Posterior cingulate gyrus (tissue), 11 donors: ENCODE results near the gene DOK1.

ENCODE experiments used
- DNase-seq, 10 donors: peaks; one replicate each; pipeline versions ENCODE4 v3.0.0 to v3.0.0-alpha.2; 2020 to 2021; ENCODE audit warnings: mixed read lengths in 3 of 10
- intact Hi-C: fragments of 100-400 bp; cut with DNase I; formaldehyde crosslinking; loops from one replicate; pipeline ENCODE4 v1.15.1; 2023

Gene DOK1

GRCh38 chr2:74524955-74525716, 29.4 kb upstream of the DOK1 start:
- intact Hi-C loops = no loop called here
- DNase-seq = peak in 1 of 10 donors; percentile 51

- peak in 1 of 10 donors; percentile 79 for DNase-seq
Observed at GRCh38 chr2:74525717-74526648, 28.5 kb upstream of the DOK1 start, which contains the start of gene DQX1. Gene DQX1, minus strand, starts transcription at chr2:74526231. Its CDS starts 502 bp downstream, at chr2:74525729.

GRCh38 chr2:74526649-74527230, 27.8 kb upstream of the DOK1 start:
- intact Hi-C loops = no loop called here
- no peak for DNase-seq

More at GRCh38 chr2:74525717-74526648, 28.5 kb upstream of the DOK1 start, which contains the start of gene DQX1:
- intact Hi-C loops = no loop called here

- DNase-seq = no peak
Observed at GRCh38 chr2:74527741-74528140, 26.8 kb upstream of the DOK1 start.

GRCh38 chr2:74528600-74529356, 25.7 kb upstream of the DOK1 start:
- intact Hi-C loops = loop anchor here (1.0 to 2.0 kb wide), 3 partner anchors 20 to 58 kb away; partner anchors contain the start of gene TTC31
- peak in 1 of 10 donors; percentile 81 for DNase-seq

More at GRCh38 chr2:74527741-74528140, 26.8 kb upstream of the DOK1 start:
- intact Hi-C loops = loop anchor here (2.0 kb wide), 1 partner anchor 59 kb away; no protein-coding TSS in a partner anchor

GRCh38 chr2:74529357-74530238, 24.9 kb upstream of the DOK1 start, which contains the start of the genes AUP1 and HTRA2:
Gene AUP1, minus strand, starts transcription at chr2:74529706. Its CDS starts 77 bp downstream, at chr2:74529629.
Gene HTRA2, plus strand, starts transcription at chr2:74529933. Its CDS starts 74 bp downstream, at chr2:74530007.
- intact Hi-C loops = loop anchor here (1.0 to 10.0 kb wide), 4 partner anchors 21 to 125 kb away; partner anchors contain the start of genes SEMA4F and TTC31

GRCh38 chr2:74530239-74531187, 24.0 kb upstream of the DOK1 start:
- peak in 8 of 10 donors; percentile 33 to 93 (median 51) for DNase-seq
- intact Hi-C loops = loop anchor here (10.0 kb wide), 1 partner anchor 124 kb away; the partner anchor contains the start of gene SEMA4F

More at GRCh38 chr2:74529357-74530238, 24.9 kb upstream of the DOK1 start, which contains the start of the genes AUP1 and HTRA2:
- peak; percentile 97 to 100 (median 98) for DNase-seq

- peak in 1 of 10 donors; percentile 40 for DNase-seq
- intact Hi-C loops = loop anchor here (10.0 kb wide), 1 partner anchor 123 kb away; the partner anchor contains the start of gene SEMA4F
Observed at GRCh38 chr2:74531666-74532065, 22.9 kb upstream of the DOK1 start.

GRCh38 chr2:74532222-74532621, 22.3 kb upstream of the DOK1 start:
- no peak for DNase-seq
- intact Hi-C loops = loop anchor here (10.0 kb wide), 1 partner anchor 123 kb away; the partner anchor contains the start of gene SEMA4F

GRCh38 chr2:74533464-74533863, 21.1 kb upstream of the DOK1 start:
- intact Hi-C loops = loop anchor here (10.0 kb wide), 1 partner anchor 121 kb away; the partner anchor contains the start of gene SEMA4F
- peak in 1 of 10 donors; percentile 51 for DNase-seq

- intact Hi-C loops = loop anchor here (10.0 kb wide), 1 partner anchor 120 kb away; the partner anchor contains the start of gene SEMA4F
- peak in 1 of 10 donors; percentile 63 for DNase-seq
Observed at GRCh38 chr2:74534411-74534810, 20.1 kb upstream of the DOK1 start.

GRCh38 chr2:74535440-74535965, 19.0 kb upstream of the DOK1 start:
- intact Hi-C loops = loop anchor here (10.0 kb wide), 1 partner anchor 119 kb away; the partner anchor contains the start of gene SEMA4F

GRCh38 chr2:74536166-74536950, 18.2 kb upstream of the DOK1 start:
- peak in 1 of 10 donors; percentile 70 for DNase-seq

More at GRCh38 chr2:74535440-74535965, 19.0 kb upstream of the DOK1 start:
- peak in 1 of 10 donors; percentile 66 for DNase-seq

GRCh38 chr2:74537140-74537539, 17.4 kb upstream of the DOK1 start:
- DNase-seq = no peak
- intact Hi-C loops = loop anchor here (10.0 kb wide), 1 partner anchor 118 kb away; the partner anchor contains the start of gene SEMA4F

More at GRCh38 chr2:74536166-74536950, 18.2 kb upstream of the DOK1 start:
- intact Hi-C loops = loop anchor here (10.0 kb wide), 1 partner anchor 118 kb away; the partner anchor contains the start of gene SEMA4F

GRCh38 chr2:74538881-74539339, 15.6 kb upstream of the DOK1 start:
- DNase-seq = peak in 1 of 10 donors; percentile 66
- intact Hi-C loops = loop anchor here (10.0 kb wide), 1 partner anchor 116 kb away; the partner anchor contains the start of gene SEMA4F
